PFSK-1 (cell line): Measurements from ENCODE around the gene ABLIM2.
A peak's percentile ranks its signal among the peaks of the same experiment; 100 is the strongest.

Experiments
- POLR2AphosphoS5 ChIP-seq: IDR thresholded peaks from 2 replicates; pipeline ENCODE4 v1.6.1; 2012; ENCODE audit warnings: low read depth, mild to moderate bottlenecking, control low read depth, low read length, moderate library complexity
- SIN3A ChIP-seq: IDR thresholded peaks from 2 replicates; pipeline ENCODE4 v1.6.1; 2012; ENCODE audit warnings: mild to moderate bottlenecking, low read length, moderate library complexity, borderline replicate concordance; ENCODE audit not compliant: insufficient read depth
- TF ChIP-seq, protein P1 (sequence below), 2 experiments: IDR thresholded peaks; 2 replicates each; pipeline versions ENCODE4 v1.6.1 to v1.8.0; 2011 to 2012; ENCODE audit warnings: low read depth in 2 of 2, low read length in 2 of 2, control low read depth in 1 of 2, inconsistent platforms in 1 of 2, mild to moderate bottlenecking in 1 of 2, moderate library complexity in 1 of 2; ENCODE audit not compliant: insufficient read depth in 1 of 2

GRCh38 chr4:8185930-8186329 lies 27.3 kb upstream of the ABLIM2 start:
- TF ChIP-seq, protein P1, sequence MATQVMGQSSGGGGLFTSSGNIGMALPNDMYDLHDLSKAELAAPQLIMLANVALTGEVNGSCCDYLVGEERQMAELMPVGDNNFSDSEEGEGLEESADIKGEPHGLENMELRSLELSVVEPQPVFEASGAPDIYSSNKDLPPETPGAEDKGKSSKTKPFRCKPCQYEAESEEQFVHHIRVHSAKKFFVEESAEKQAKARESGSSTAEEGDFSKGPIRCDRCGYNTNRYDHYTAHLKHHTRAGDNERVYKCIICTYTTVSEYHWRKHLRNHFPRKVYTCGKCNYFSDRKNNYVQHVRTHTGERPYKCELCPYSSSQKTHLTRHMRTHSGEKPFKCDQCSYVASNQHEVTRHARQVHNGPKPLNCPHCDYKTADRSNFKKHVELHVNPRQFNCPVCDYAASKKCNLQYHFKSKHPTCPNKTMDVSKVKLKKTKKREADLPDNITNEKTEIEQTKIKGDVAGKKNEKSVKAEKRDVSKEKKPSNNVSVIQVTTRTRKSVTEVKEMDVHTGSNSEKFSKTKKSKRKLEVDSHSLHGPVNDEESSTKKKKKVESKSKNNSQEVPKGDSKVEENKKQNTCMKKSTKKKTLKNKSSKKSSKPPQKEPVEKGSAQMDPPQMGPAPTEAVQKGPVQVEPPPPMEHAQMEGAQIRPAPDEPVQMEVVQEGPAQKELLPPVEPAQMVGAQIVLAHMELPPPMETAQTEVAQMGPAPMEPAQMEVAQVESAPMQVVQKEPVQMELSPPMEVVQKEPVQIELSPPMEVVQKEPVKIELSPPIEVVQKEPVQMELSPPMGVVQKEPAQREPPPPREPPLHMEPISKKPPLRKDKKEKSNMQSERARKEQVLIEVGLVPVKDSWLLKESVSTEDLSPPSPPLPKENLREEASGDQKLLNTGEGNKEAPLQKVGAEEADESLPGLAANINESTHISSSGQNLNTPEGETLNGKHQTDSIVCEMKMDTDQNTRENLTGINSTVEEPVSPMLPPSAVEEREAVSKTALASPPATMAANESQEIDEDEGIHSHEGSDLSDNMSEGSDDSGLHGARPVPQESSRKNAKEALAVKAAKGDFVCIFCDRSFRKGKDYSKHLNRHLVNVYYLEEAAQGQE (IDR thresholded peaks at IDR 0.05; ENCODE audit: insufficient read depth in 1 of 2, low read depth in 2 of 2, low read length in 2 of 2) = peak in 1 of 2 experiments; percentile 49; a peak in 1 of 4 replicates
- TF ChIP-seq SIN3A = no peak
- TF ChIP-seq POLR2AphosphoS5 = no peak
